GM19468 (cell line): ENCODE data around the gene EREG.

Experiments used
- ATAC-seq: cut with Tn5 transposase; IDR thresholded peaks from one replicate; pipeline ENCODE4 v1.9.1; 2021; ENCODE audit warnings: mild to moderate bottlenecking, moderate library complexity, moderate number of reproducible peaks; ENCODE audit not compliant: unreplicated experiment; ENCODE audit errors: extremely low read depth

EREG gene

GRCh38 chr4:74415602-74416300 is 50.8 kb downstream of the EREG start:
- ATAC-seq = no peak

GRCh38 chr4:74418063-74418670 is 53.2 kb downstream of the EREG start:
- no peak for ATAC-seq

- ATAC-seq = no peak
Measured at GRCh38 chr4:74420863-74421262, 55.9 kb downstream of the EREG start.

- ATAC-seq = no peak
Measured at GRCh38 chr4:74423104-74423503, 58.2 kb downstream of the EREG start.

GRCh38 chr4:74424111-74424510 is 59.2 kb downstream of the EREG start:
- ATAC-seq = no peak

GRCh38 chr4:74426101-74426500 is 61.2 kb downstream of the EREG start:
- no peak for ATAC-seq

GRCh38 chr4:74428276-74428675 is 63.3 kb downstream of the EREG start:
- ATAC-seq = no peak

GRCh38 chr4:74431113-74431826 is 66.3 kb downstream of the EREG start:
- ATAC-seq = no peak

GRCh38 chr4:74433043-74433442 is 68.1 kb downstream of the EREG start:
- no peak for ATAC-seq

- ATAC-seq = no peak
Measured at GRCh38 chr4:74433541-74434172, 68.7 kb downstream of the EREG start.

- ATAC-seq = no peak
Measured at GRCh38 chr4:74435296-74435695, 70.4 kb downstream of the EREG start.

- ATAC-seq = no peak
Measured at GRCh38 chr4:74437866-74438265, 72.9 kb downstream of the EREG start.
